Activated naive CD8-positive, alpha-beta T cell treated with anti-CD3 and anti-CD28 coated beads, Interleukin-2, amount 50 U/mL, for 16 hours (primary cell): Measurements from ENCODE around the gene IL23R.
A peak's percentile ranks its signal among the peaks of the same experiment; 100 is the strongest.
"Not testable (repeated sequence)": the region's sequence is repeated elsewhere in the genome, so short reads cannot be mapped to it uniquely, and the experiment has no call there.

Source experiments
- DNase-seq: peaks from one replicate; pipeline ENCODE4 v3.0.0-alpha.2; 2020; ENCODE audit warnings: low read depth, low spot score

IL23R gene

GRCh38 chr1:67191668-67192520 lies 25.6 kb downstream of the IL23R start:
- DNase-seq = no peak

GRCh38 chr1:67192902-67193301 lies 26.6 kb downstream of the IL23R start:
- DNase-seq = no peak

GRCh38 chr1:67193704-67194103 lies 27.4 kb downstream of the IL23R start:
- DNase-seq = no peak

- DNase-seq = no peak
Observed at GRCh38 chr1:67194209-67194863, 28.1 kb downstream of the IL23R start.

- DNase-seq = no peak
Observed at GRCh38 chr1:67200755-67201154, 34.5 kb downstream of the IL23R start.

GRCh38 chr1:67201891-67202290 lies 35.6 kb downstream of the IL23R start:
- no peak for DNase-seq

GRCh38 chr1:67204298-67204980 lies 38.2 kb downstream of the IL23R start:
- DNase-seq = no peak

- not testable (repeated sequence) for DNase-seq
Observed at GRCh38 chr1:67207398-67207797, 41.1 kb downstream of the IL23R start.

- DNase-seq = no peak
Observed at GRCh38 chr1:67208217-67208616, 42.0 kb downstream of the IL23R start.

- no peak for DNase-seq
Observed at GRCh38 chr1:67209521-67209920, 43.3 kb downstream of the IL23R start.

GRCh38 chr1:67211589-67212563 lies 45.6 kb downstream of the IL23R start:
- peak; percentile 23 for DNase-seq

GRCh38 chr1:67213164-67213563 lies 46.9 kb downstream of the IL23R start:
- no peak for DNase-seq

- no peak for DNase-seq
Observed at GRCh38 chr1:67213948-67214347, 47.7 kb downstream of the IL23R start.

- DNase-seq = peak; percentile 27
Observed at GRCh38 chr1:67214420-67215174, 48.3 kb downstream of the IL23R start.

GRCh38 chr1:67216401-67216800 lies 50.1 kb downstream of the IL23R start:
- DNase-seq = no peak

GRCh38 chr1:67217417-67217816 lies 51.2 kb downstream of the IL23R start:
- no peak for DNase-seq

GRCh38 chr1:67217938-67218337 lies 51.7 kb downstream of the IL23R start:
- no peak for DNase-seq

GRCh38 chr1:67224856-67225255 lies 58.6 kb downstream of the IL23R start:
- no peak for DNase-seq

- no peak for DNase-seq
Observed at GRCh38 chr1:67226688-67227087, 60.4 kb downstream of the IL23R start.

- DNase-seq = no peak
Observed at GRCh38 chr1:67227196-67227595, 60.9 kb downstream of the IL23R start.

GRCh38 chr1:67228791-67229190 lies 62.5 kb downstream of the IL23R start:
- no peak for DNase-seq
